Activated naive CD4-positive, alpha-beta T cell treated with Interleukin-2 at 50 U/mL for 16 hours (primary cell): ENCODE results near the gene MRPL32.

Experiments
- DNase-seq: peaks from one replicate; pipeline ENCODE4 v3.0.0-alpha.2; 2020

MRPL32 gene

GRCh38 chr7:42972699-42973500 lies 40.7 kb downstream of the MRPL32 start:
- no peak for DNase-seq

GRCh38 chr7:42976371-42976770 lies 44.2 kb downstream of the MRPL32 start:
- no peak for DNase-seq

GRCh38 chr7:42978496-42978895 lies 46.3 kb downstream of the MRPL32 start:
- DNase-seq, result no peak

GRCh38 chr7:42980084-42980483 lies 47.9 kb downstream of the MRPL32 start:
- DNase-seq, result no peak

- no peak for DNase-seq
Observed at GRCh38 chr7:42980514-42980913, 48.3 kb downstream of the MRPL32 start.

GRCh38 chr7:42981601-42982000 lies 49.4 kb downstream of the MRPL32 start:
- DNase-seq, result no peak

DNA sequence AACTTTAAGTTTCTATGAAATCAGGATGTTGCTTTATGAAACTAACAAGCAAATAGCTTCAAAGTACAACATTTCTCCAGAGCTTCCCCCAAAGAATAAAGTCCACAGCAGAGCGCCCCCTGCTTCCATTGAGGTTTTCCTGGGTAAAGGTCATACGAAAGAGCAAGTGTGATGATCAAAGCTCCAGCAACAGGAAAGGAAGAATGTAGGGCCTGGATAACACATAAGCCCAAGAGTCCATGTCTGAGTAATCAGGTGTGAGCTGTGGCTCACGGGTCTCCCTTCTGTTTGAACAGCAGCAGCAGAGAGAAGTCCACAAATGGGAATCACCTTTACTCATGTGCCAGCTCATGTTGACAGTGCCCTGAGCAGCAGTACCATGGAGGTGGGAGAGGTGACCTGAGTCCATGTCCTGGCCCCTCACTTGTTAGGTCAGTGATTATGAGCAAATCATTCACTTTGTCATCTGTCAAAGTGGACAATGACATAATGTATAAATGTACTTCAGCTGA lies 50.5 kb downstream of the MRPL32 start:
- no peak for DNase-seq

DNA sequence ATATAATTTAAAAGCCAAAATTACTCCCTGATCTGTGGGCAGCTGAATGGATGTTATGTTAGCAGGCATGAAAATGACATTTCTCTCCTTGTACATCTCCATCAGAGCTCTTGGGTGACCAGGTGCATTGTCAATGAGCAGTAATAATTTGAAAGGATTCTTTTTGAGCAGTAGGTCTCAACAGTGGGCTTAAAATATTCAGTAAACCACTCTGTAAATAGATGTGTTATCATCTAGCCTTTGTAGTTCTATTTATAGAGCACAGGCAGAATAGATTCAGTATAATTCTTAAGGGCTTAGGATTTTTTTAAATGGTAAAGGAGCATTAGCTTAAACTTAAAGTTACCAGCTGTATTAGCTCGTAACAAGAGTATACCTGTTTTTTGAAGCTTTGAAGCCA lies 52.0 kb downstream of the MRPL32 start:
- no peak for DNase-seq

DNA sequence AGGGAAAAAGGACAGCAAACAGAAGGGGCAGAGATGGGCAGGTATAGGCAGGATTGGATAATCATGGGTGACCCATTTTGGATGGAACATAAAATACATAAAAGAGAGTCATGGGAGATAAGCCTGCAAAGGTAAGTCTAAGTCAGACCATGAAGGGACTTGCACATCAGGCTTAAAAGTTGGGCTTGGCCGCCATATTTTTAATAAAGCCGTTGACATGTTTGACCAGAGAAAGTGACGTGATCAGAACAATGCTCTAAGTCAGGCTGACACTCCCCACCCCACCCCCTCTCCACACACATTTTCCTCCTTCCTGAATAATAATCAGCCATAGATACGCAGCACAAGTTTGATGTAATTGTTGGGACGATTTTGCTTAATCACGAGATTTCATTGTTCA lies 54.0 kb downstream of the MRPL32 start:
- no peak for DNase-seq

GRCh38 chr7:42986781-42987248 lies 54.6 kb downstream of the MRPL32 start:
- DNase-seq, result no peak
